Activated CD8-positive, alpha-beta memory T cell treated with anti-CD3 and anti-CD28 coated beads for 24 hours (primary cell): ENCODE results near the gene YIF1A.
A peak's percentile ranks its signal among the peaks of the same experiment; 100 is the strongest.
"Not testable (repeated sequence)": the region's sequence is repeated elsewhere in the genome, so short reads cannot be mapped to it uniquely, and the experiment has no call there.

Source experiments
- DNase-seq: peaks from one replicate; pipeline ENCODE4 v3.0.0-alpha.2; 2020

The YIF1A gene

GRCh38 chr11:66310803-66311440 is 22.0 kb upstream of the YIF1A start:
- not testable (repeated sequence) for DNase-seq

- no peak for DNase-seq
Measured at GRCh38 chr11:66310324-66310723, 21.4 kb upstream of the YIF1A start.

GRCh38 chr11:66309475-66309874 is 20.5 kb upstream of the YIF1A start:
- no peak for DNase-seq

GRCh38 chr11:66302656-66303055 is 13.7 kb upstream of the YIF1A start:
- DNase-seq = no peak

- DNase-seq = no peak
Measured at GRCh38 chr11:66299186-66299585, 10.2 kb upstream of the YIF1A start.

- DNase-seq = no peak
Measured at GRCh38 chr11:66297610-66298009, 8.7 kb upstream of the YIF1A start.

- DNase-seq = no peak
Measured at GRCh38 chr11:66294626-66295620, 6.0 kb upstream of the YIF1A start.

GRCh38 chr11:66293777-66294625 is 5.1 kb upstream of the YIF1A start:
- DNase-seq = no peak

GRCh38 chr11:66293352-66293751 is 4.4 kb upstream of the YIF1A start:
- no peak for DNase-seq

GRCh38 chr11:66292543-66293332 is 3.8 kb upstream of the YIF1A start:
- DNase-seq = no peak

GRCh38 chr11:66291706-66292542 is 3.0 kb upstream of the YIF1A start, which contains the start of gene TMEM151A:
Gene TMEM151A, plus strand, starts transcription at chr11:66291894. Its CDS starts 120 bp downstream, at chr11:66292014.
- DNase-seq = no peak

GRCh38 chr11:66291303-66291705 is 2.4 kb upstream of the YIF1A start:
- no peak for DNase-seq

- no peak for DNase-seq
Measured at GRCh38 chr11:66290330-66290621, 1.3 kb upstream of the YIF1A start.

GRCh38 chr11:66289548-66290329 is 796 bp upstream of the YIF1A start:
- no peak for DNase-seq

- peak; percentile 57 for DNase-seq
Measured at GRCh38 chr11:66287889-66288670, 863 bp downstream of the YIF1A start.

- DNase-seq = peak; percentile 53
Measured at GRCh38 chr11:66287211-66287888, 1.6 kb downstream of the YIF1A start.

- DNase-seq = no peak
Measured at GRCh38 chr11:66286699-66287098, 2.2 kb downstream of the YIF1A start.

GRCh38 chr11:66285250-66285947 is 3.5 kb downstream of the YIF1A start:
- DNase-seq = no peak
